ENCODE data around the gene RBMY1E.
"Not testable (repeated sequence)": the region's sequence is repeated elsewhere in the genome, so short reads cannot be mapped to it uniquely, and the experiment has no call there.

Gene RBMY1E
- 0 reads per million in 2 donors for total RNA-seq

GRCh38 chrY:21917932-21918331 is at the start of gene RBMY1E:
Gene RBMY1E (minus strand): TSS chrY:21918032. CDS start chrY:21916054, 1,978 bp downstream.
- not testable (repeated sequence) for DNase-seq

- not testable (repeated sequence) for DNase-seq
These were observed 23.4 kb downstream of the RBMY1E start, which contains the start of gene RBMY1D for GRCh38 chrY:21894426-21894825. Gene RBMY1D (minus strand): TSS chrY:21894526. CDS start chrY:21892513, 2,013 bp downstream.

- not testable (repeated sequence) for DNase-seq
These were observed 48.3 kb downstream of the RBMY1E start for GRCh38 chrY:21869407-21870076.
